Measurements from ENCODE around the gene PLCL2.

The PLCL2 gene

GRCh38 chr3:17138246-17139039 lies 253.7 kb downstream of the PLCL2 start:
- no peak overlapping the region for H2AFZ ChIP-seq (ENCODE audit: low read depth, low read length)
- no peak overlapping the region for H3K4ac ChIP-seq (ENCODE audit: low read depth in 1 of 2, low read length in 2 of 2)
- no peak for DNase-seq
- H3K14ac ChIP-seq (ENCODE audit: low read length in 2 of 2) = no peak overlapping the region
- H3K36me3 ChIP-seq (ENCODE audit: control insufficient read depth in 1 of 2, insufficient read depth in 2 of 2, low read depth in 1 of 2, low read length in 2 of 2) = no peaks in the 10 kb centered on the region
- no peak overlapping the region for H2AK5ac ChIP-seq (ENCODE audit: low read length, severe bottlenecking)
- peaks cover 9 to 19% of the 10 kb centered on the region in 2 experiments for H3K27me3 ChIP-seq (ENCODE audit: control insufficient read depth in 1 of 2, insufficient read depth in 1 of 2, low read length in 2 of 2)
- H3K4me1 ChIP-seq (ENCODE audit: control insufficient read depth, insufficient read depth, low read depth, low read length) = peaks cover 4% of the 10 kb centered on the region
- 82% methylated on average over 7 of the region's 7 CpGs for WGBS
- H3K4me3 ChIP-seq (ENCODE audit: insufficient read depth in 1 of 2, low read depth in 1 of 2, low read length in 2 of 2) = no peak overlapping the region
- no peak overlapping the region for H2BK15ac ChIP-seq (ENCODE audit: low read depth, poor library complexity, severe bottlenecking)
- H3K27ac ChIP-seq (ENCODE audit: low read length, poor library complexity, severe bottlenecking) = no peak overlapping the region
- no peak overlapping the region for H4K91ac ChIP-seq (ENCODE audit: low read length)
- no peak overlapping the region for H2BK120ac ChIP-seq (ENCODE audit: low read depth, low read length)
- no peak overlapping the region for H2BK12ac ChIP-seq (ENCODE audit: low read length in 2 of 2)
- H3K23ac ChIP-seq (ENCODE audit: low read length in 2 of 2) = no peak overlapping the region
- H3K18ac ChIP-seq (ENCODE audit: low read depth in 1 of 2, low read length in 2 of 2) = no peak overlapping the region
- H3K4me2 ChIP-seq (ENCODE audit: low read length, poor library complexity, severe bottlenecking) = no peak overlapping the region
- H3K9me3 ChIP-seq (ENCODE audit: control insufficient read depth, low read length) = peaks cover 15% of the 10 kb centered on the region
- H3K9ac ChIP-seq (ENCODE audit: low read length) = no peak overlapping the region
- no peak overlapping the region for H4K8ac ChIP-seq (ENCODE audit: low read length)
- H2BK5ac ChIP-seq (ENCODE audit: low read depth, low read length, poor library complexity, severe bottlenecking) = no peak overlapping the region
- H3K79me1 ChIP-seq (replicated peaks; ENCODE audit: low read length, poor library complexity, severe bottlenecking) = no peaks in the 10 kb centered on the region

Data from mesenchymal stem cell (in vitro differentiated cells and primary cell).